NT2/D1 (cell line): ENCODE measurements around the gene HIF1AN.

Experiments used
- SUZ12 ChIP-seq: IDR thresholded peaks from 2 replicates; pipeline ENCODE4 v1.6.1; 2011; ENCODE audit not compliant: insufficient read length, insufficient read depth; ENCODE audit errors: extremely low read depth
- ZNF274 ChIP-seq: IDR thresholded peaks from 2 replicates; pipeline ENCODE4 v1.6.1; 2011; ENCODE audit warnings: mild to moderate bottlenecking, low read depth, low read length

DNA sequence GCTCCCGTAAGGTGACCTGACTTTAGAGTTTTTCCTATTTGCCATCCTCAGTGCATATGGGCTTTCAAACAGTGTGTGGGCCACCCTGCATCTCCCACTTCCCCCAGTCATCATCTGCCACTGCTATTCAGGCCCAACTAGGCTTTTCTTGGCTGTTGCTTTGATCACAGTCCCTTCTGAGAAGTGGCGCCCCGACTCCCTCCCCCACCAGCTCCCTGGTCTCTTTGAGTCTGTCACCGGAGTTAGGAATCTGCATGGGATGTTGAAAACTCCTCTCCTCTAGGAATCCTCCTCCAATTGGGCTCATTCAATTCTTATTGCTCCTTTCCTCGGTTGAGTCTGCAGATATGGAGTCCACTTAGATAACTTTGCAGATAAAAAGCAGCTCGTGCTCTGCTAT lies 32.1 kb downstream of the HIF1AN start:
- TF ChIP-seq SUZ12 (no peak), ZNF274 (no peak)
